ENCODE results near the gene TMTC3. TPM values are rescaled to one million over a fixed set of nuclear protein-coding genes. Genes with fewer than 3 reads are reported as not detected.
A peak's percentile ranks its signal among the peaks of the same experiment; 100 is the strongest.
"Not testable (repeated sequence)": the region's sequence is repeated elsewhere in the genome, so short reads cannot be mapped to it uniquely, and the experiment has no call there.

The TMTC3 gene
- 1.8 TPM for polyA plus RNA-seq (2012; ENCODE audit: insufficient read depth, insufficient read length)

GRCh38 chr12:88141774-88142609 is at the start of gene TMTC3, which contains the start of gene CEP290:
TSS of gene TMTC3 (plus strand) at chr12:88142307. CDS start at chr12:88148316, 6,009 bp downstream.
TSS of gene CEP290 (minus strand) at chr12:88142088. CDS start at chr12:88141307, 781 bp downstream.
- peak; percentile 98 for DNase-seq (ENCODE audit: low read depth, low spot score)
- H3K4me3 ChIP-seq (ENCODE audit: low read length) = peak within 1 kb of the TSS; percentile 92

GRCh38 chr12:88092771-88093170 is 49.3 kb upstream of the TMTC3 start:
- no peak overlapping the region for H3K4me3 ChIP-seq (ENCODE audit: low read length)
- no peak for DNase-seq (ENCODE audit: low read depth, low spot score)

- H3K4me3 ChIP-seq (ENCODE audit: low read length) = no peak overlapping the region
- DNase-seq (ENCODE audit: low read depth, low spot score) = no peak
These were observed 48.5 kb upstream of the TMTC3 start for GRCh38 chr12:88093573-88093972.

- no peak for DNase-seq (ENCODE audit: low read depth, low spot score)
These were observed 34.1 kb upstream of the TMTC3 start for GRCh38 chr12:88108021-88108420.

GRCh38 chr12:88111074-88111652 is 30.9 kb upstream of the TMTC3 start:
- no peak overlapping the region for H3K4me3 ChIP-seq (ENCODE audit: low read length)
- no peak for DNase-seq (ENCODE audit: low read depth, low spot score)

More at GRCh38 chr12:88108021-88108420, 34.1 kb upstream of the TMTC3 start:
- no peak overlapping the region for H3K4me3 ChIP-seq (ENCODE audit: low read length)

- DNase-seq (ENCODE audit: low read depth, low spot score) = no peak
- no peak overlapping the region for H3K4me3 ChIP-seq (ENCODE audit: low read length)
These were observed 28.2 kb upstream of the TMTC3 start for GRCh38 chr12:88113871-88114270.

- H3K4me3 ChIP-seq (ENCODE audit: low read length) = no peak overlapping the region
- no peak for DNase-seq (ENCODE audit: low read depth, low spot score)
These were observed 19.4 kb upstream of the TMTC3 start for GRCh38 chr12:88122666-88123065.

GRCh38 chr12:88127099-88127498 is 15.0 kb upstream of the TMTC3 start:
- no peak for DNase-seq (ENCODE audit: low read depth, low spot score)
- no peak overlapping the region for H3K4me3 ChIP-seq (ENCODE audit: low read length)

- DNase-seq (ENCODE audit: low read depth, low spot score) = no peak
- no peak overlapping the region for H3K4me3 ChIP-seq (ENCODE audit: low read length)
These were observed 14.3 kb upstream of the TMTC3 start for GRCh38 chr12:88127855-88128254.

- no peak overlapping the region for H3K4me3 ChIP-seq (ENCODE audit: low read length)
- no peak for DNase-seq (ENCODE audit: low read depth, low spot score)
These were observed 9.7 kb upstream of the TMTC3 start for GRCh38 chr12:88132392-88132791.

GRCh38 chr12:88133181-88133580 is 8.9 kb upstream of the TMTC3 start:
- H3K4me3 ChIP-seq (ENCODE audit: low read length); DNase-seq (ENCODE audit: low read depth, low spot score): not testable (repeated sequence)

- not testable (repeated sequence) for DNase-seq (ENCODE audit: low read depth, low spot score)
These were observed 2.4 kb upstream of the TMTC3 start for GRCh38 chr12:88139711-88140110.

GRCh38 chr12:88141425-88141773 is 708 bp upstream of the TMTC3 start:
- peak overlapping the region; percentile 92 for H3K4me3 ChIP-seq (ENCODE audit: low read length)
- no peak for DNase-seq (ENCODE audit: low read depth, low spot score)

More at GRCh38 chr12:88139711-88140110, 2.4 kb upstream of the TMTC3 start:
- not testable (repeated sequence) for H3K4me3 ChIP-seq (ENCODE audit: low read length)

- DNase-seq (ENCODE audit: low read depth, low spot score) = no peak
- H3K4me3 ChIP-seq (ENCODE audit: low read length) = peak overlapping the region; percentile 92
These were observed 494 bp downstream of the TMTC3 start for GRCh38 chr12:88142610-88142991.

- no peak overlapping the region for H3K4me3 ChIP-seq (ENCODE audit: low read length)
- no peak for DNase-seq (ENCODE audit: low read depth, low spot score)
These were observed 1.9 kb downstream of the TMTC3 start for GRCh38 chr12:88144037-88144436.

GRCh38 chr12:88144546-88145468 is 2.7 kb downstream of the TMTC3 start:
- no peak overlapping the region for H3K4me3 ChIP-seq (ENCODE audit: low read length)
- no peak for DNase-seq (ENCODE audit: low read depth, low spot score)

GRCh38 chr12:88145567-88146505 is 3.7 kb downstream of the TMTC3 start:
- no peak for DNase-seq (ENCODE audit: low read depth, low spot score)
- H3K4me3 ChIP-seq (ENCODE audit: low read length) = no peak overlapping the region

GRCh38 chr12:88150063-88150462 is 8.0 kb downstream of the TMTC3 start:
- no peak overlapping the region for H3K4me3 ChIP-seq (ENCODE audit: low read length)
- no peak for DNase-seq (ENCODE audit: low read depth, low spot score)
